IMR-90 (cell line): Measurements from ENCODE around the gene LRRC31. TPM values are rescaled to one million over a fixed set of nuclear protein-coding genes. Genes with fewer than 3 reads are reported as not detected.

Experiments used
- ATAC-seq: fragments of 200-7000 bp; cut with Tn5 transposase; 2 replicates; pipeline ENCODE4 v1.9.1; 2020; ENCODE audit warnings: low read depth, mild to moderate bottlenecking, moderate library complexity
- BruUV-seq: library from RNA; stranded (reverse); fragments of 400-500 nt; replicated peaks from 2 replicates; lab custom pipeline; 2021; lab: Mats Ljungman, UMichigan
- CTCF ChIA-PET: fragments of 300-600 bp; formaldehyde crosslinking; extraction: SDS; loops from one replicate; lab custom pipeline; 2021; ENCODE audit warnings: antibody characterized with exemption; lab: Yijun Ruan, JAX
- POLR2A ChIA-PET: fragments of 300-600 bp; sonication (Branson Sonifier 250); formaldehyde crosslinking; loops from one replicate; lab custom pipeline; 2022; ENCODE audit warnings: antibody characterized with exemption; ENCODE audit not compliant: unreplicated experiment; lab: Charles Lee
- DNase-seq: peaks from one replicate; pipeline ENCODE4 v3.0.0; 2013
- H2AFZ ChIP-seq: replicated peaks from 2 replicates; pipeline ENCODE3; 2013; ENCODE audit warnings: low read length, mild to moderate bottlenecking; ENCODE audit not compliant: poor library complexity
- H2AK5ac ChIP-seq: 2 replicates; pipeline ENCODE4 v1.6.1; 2013; ENCODE audit warnings: low read depth, low read length, inconsistent platforms
- H2AK9ac ChIP-seq: replicated peaks from 2 replicates; pipeline ENCODE3; 2013; ENCODE audit warnings: mild to moderate bottlenecking, low read depth, low read length, moderate library complexity; ENCODE audit not compliant: poor library complexity
- H2BK120ac ChIP-seq: 2 replicates; pipeline ENCODE4 v1.6.1; 2013; ENCODE audit warnings: low read depth, low read length, inconsistent platforms
- H2BK15ac ChIP-seq: 3 replicates; pipeline ENCODE4 v1.6.1; 2013; ENCODE audit warnings: low read depth, low read length, inconsistent platforms
- H2BK20ac ChIP-seq: 2 replicates; pipeline ENCODE4 v1.6.1; 2013; ENCODE audit warnings: low read depth, mild to moderate bottlenecking, inconsistent platforms, low read length, moderate library complexity
- H2BK5ac ChIP-seq: 2 replicates; pipeline ENCODE4 v1.6.1; 2013; ENCODE audit warnings: mild to moderate bottlenecking, low read depth, low read length, inconsistent platforms; ENCODE audit not compliant: poor library complexity, severe bottlenecking
- H3K14ac ChIP-seq: replicated peaks from 2 replicates; pipeline ENCODE4 v1.6.1; 2013; ENCODE audit warnings: low read depth, low read length, inconsistent platforms
- H3K18ac ChIP-seq: 2 replicates; pipeline ENCODE4 v1.6.1; 2013; ENCODE audit warnings: low read depth, low read length, control low read depth
- H3K23ac ChIP-seq: 2 replicates; pipeline ENCODE4 v1.6.1; 2013; ENCODE audit warnings: low read depth, low read length, inconsistent platforms
- H3K27ac ChIP-seq: 2 replicates; pipeline ENCODE4 v1.5.1; 2013; ENCODE audit warnings: mild to moderate bottlenecking, control low read depth, low read length; ENCODE audit not compliant: insufficient read depth
- H3K27me3 ChIP-seq: 2 replicates; pipeline ENCODE4 v1.6.1; 2013; ENCODE audit warnings: low read length; ENCODE audit not compliant: control insufficient read depth, insufficient read depth
- H3K36me3 ChIP-seq: 2 replicates; pipeline ENCODE4 v1.6.1; 2013; ENCODE audit warnings: low read length, mixed read lengths; ENCODE audit not compliant: control insufficient read depth, insufficient read depth
- H3K4ac ChIP-seq: 2 replicates; pipeline ENCODE4 v1.6.1; 2013; ENCODE audit warnings: low read depth, low read length, inconsistent platforms
- H3K4me1 ChIP-seq: 2 replicates; pipeline ENCODE4 v1.6.1; 2013; ENCODE audit warnings: low read length, mixed read lengths; ENCODE audit not compliant: control insufficient read depth, insufficient read depth
- H3K4me2 ChIP-seq: 2 replicates; pipeline ENCODE4 v1.6.1; 2013; ENCODE audit warnings: low read depth, mild to moderate bottlenecking, control low read depth, low read length, moderate library complexity
- H3K4me3 ChIP-seq: 2 replicates; pipeline ENCODE4 v1.5.1; 2013; ENCODE audit warnings: low read depth, mild to moderate bottlenecking, control low read depth, low read length, moderate library complexity; ENCODE audit not compliant: insufficient read depth
- H3K56ac ChIP-seq: 2 replicates; pipeline ENCODE4 v1.6.1; 2013; ENCODE audit warnings: low read length, inconsistent platforms; ENCODE audit not compliant: insufficient read depth; ENCODE audit errors: extremely low read depth
- H3K79me1 ChIP-seq, 2 experiments: 2 replicates each; pipeline ENCODE4 v1.6.1; 2013; ENCODE audit warnings: low read length in 2 of 2, inconsistent platforms in 1 of 2, low read depth in 1 of 2
- H3K9ac ChIP-seq: 2 replicates; pipeline ENCODE4 v1.6.1; 2013; ENCODE audit warnings: low read depth, low read length, control low read depth
- H3K9me1 ChIP-seq: 2 replicates; pipeline ENCODE4 v1.6.1; 2013; ENCODE audit warnings: low read length, inconsistent platforms; ENCODE audit not compliant: insufficient read depth
- H3K9me3 ChIP-seq: 2 replicates; pipeline ENCODE4 v1.6.1; 2013; ENCODE audit warnings: low read length; ENCODE audit not compliant: control insufficient read depth, insufficient read depth
- H4K20me1 ChIP-seq: 2 replicates; pipeline ENCODE4 v1.6.1; 2013; ENCODE audit warnings: low read length, inconsistent platforms; ENCODE audit not compliant: insufficient read depth
- H4K5ac ChIP-seq: 2 replicates; pipeline ENCODE4 v1.6.1; 2013; ENCODE audit warnings: mild to moderate bottlenecking, low read depth, low read length, control low read depth
- H4K8ac ChIP-seq, 2 experiments: 2 replicates each; pipeline ENCODE4 v1.6.1; 2013; ENCODE audit warnings: low read depth in 2 of 2, low read length in 2 of 2, control low read depth in 1 of 2, inconsistent platforms in 1 of 2
- H4K91ac ChIP-seq: 2 replicates; pipeline ENCODE4 v1.6.1; 2013; ENCODE audit warnings: low read depth, low read length, inconsistent platforms; ENCODE audit not compliant: insufficient read depth
- MAFK ChIP-seq: IDR thresholded peaks from 2 replicates; pipeline ENCODE4 v1.6.1; 2012; ENCODE audit warnings: low read depth, low read length, improper control_type of control experiment
- NFE2L2 ChIP-seq: fragments of 150-350 bp; IDR thresholded peaks from 2 replicates; pipeline ENCODE4 v1.6.1; 2016; ENCODE audit warnings: low read depth, mild to moderate bottlenecking, low read length
- RFX5 ChIP-seq: IDR thresholded peaks from 2 replicates; pipeline ENCODE4 v1.8.0; 2012; ENCODE audit warnings: low read depth, mild to moderate bottlenecking, low read length, moderate library complexity
- WGBS, 2 experiments: methylation state at CpG; one replicate each; pipeline versions ENCODE4 v1.1.5 to v1.1.7; 2013; ENCODE audit warnings: missing lambda C conversion rate in 2 of 2; ENCODE audit not compliant: insufficient read length in 1 of 2; ENCODE audit errors: extremely low coverage in 2 of 2; 5-methylcytosine and 5-hydroxymethylcytosine counted together
- dilution Hi-C: fragments of 300-500 bp; cut with HindIII; formaldehyde crosslinking; loops from one replicate; pipeline ENCODE4 v1.14.3; 2018; ENCODE audit warnings: low sequenced_read_pairs; ENCODE audit not compliant: unreplicated experiment
- in situ Hi-C: fragments of 300-500 bp; cut with MboI; formaldehyde crosslinking; loops from 3 replicates; pipeline ENCODE4 v1.14.3; 2019; ENCODE audit warnings: low sequenced_read_pairs, inconsistent platforms, mixed read lengths
- intact Hi-C: fragments of 100-400 bp; cut with micrococcal nuclease; formaldehyde crosslinking; loops from 2 replicates; pipeline ENCODE4 v1.10.0; 2022
- polyA plus RNA-seq, 3 experiments: library from polyadenylated mRNA; depleted of rRNA; stranded (reverse); fragments of >200 nt; gene quantifications; 2 replicates each; pipeline ENCODE4 v1.2.3, GENCODE V29; 2012; ENCODE audit warnings: low replicate concordance in 1 of 3
- total RNA-seq: library from RNA; depleted of rRNA; stranded (reverse); fragments of >200 nt; gene quantifications from 2 replicates; pipeline ENCODE4 v1.2.3, GENCODE V29; 2012

The LRRC31 gene
- total and polyA plus RNA-seq, 2 of the 4 experiments (the other 2 are of a cell fraction), result not detected

DNA sequence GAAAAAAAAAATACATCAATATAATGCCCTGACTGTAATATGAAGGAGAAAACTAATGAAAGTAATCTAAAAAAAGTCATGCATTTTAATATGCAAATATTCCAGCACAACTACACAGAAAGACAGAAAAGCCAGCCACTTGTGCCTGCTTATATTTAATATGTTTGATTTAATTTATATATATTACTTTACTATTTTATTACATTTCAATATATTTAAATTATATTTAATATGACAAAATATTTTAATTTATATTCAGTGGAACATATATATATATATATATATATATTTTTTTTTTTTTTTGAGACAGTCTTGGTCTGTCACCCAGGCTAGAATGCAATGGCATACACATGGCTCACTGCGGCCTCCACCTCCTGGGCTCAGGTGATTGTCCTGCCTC lies 27.5 kb upstream of the LRRC31 start:
- Histone ChIP-seq H3K4me2 (no peak overlapping the region), H4K8ac (no peak overlapping the region), H2BK20ac (no peak overlapping the region), H3K14ac (no peak overlapping the region), H3K9me1 (no peaks in the 10 kb centered on the region), H3K18ac (no peak overlapping the region), H2BK120ac (no peak overlapping the region), H4K20me1 (no peaks in the 10 kb centered on the region), H4K91ac (no peak overlapping the region), H3K4me3 (no peak overlapping the region), H3K27me3 (no peaks in the 10 kb centered on the region; the same call in 1 of the 2 replicates), H3K56ac (no peak overlapping the region), H3K79me1 (no peaks in the 10 kb centered on the region), H3K9me3 (peaks cover 5% of the 10 kb centered on the region; the same call in 1 of the 2 replicates), H2AK9ac (no peak overlapping the region), H3K27ac (no peak overlapping the region), H2AK5ac (no peak overlapping the region), H3K4ac (no peak overlapping the region), H3K36me3 (no peaks in the 10 kb centered on the region), H3K9ac (no peak overlapping the region), H2BK15ac (no peak overlapping the region), H2BK5ac (no peak overlapping the region), H2AFZ (no peak overlapping the region), H3K4me1 (no peaks in the 10 kb centered on the region), H3K23ac (no peak overlapping the region), H4K5ac (no peak overlapping the region)
- WGBS, 2 experiments, result 40% methylated on average over 1 of the region's 1 CpG; no CpG with 5 or more reads in 1 of the 2 experiments
- ChIA-PET POLR2A (no interaction called here), CTCF (no interaction called here)
- dilution Hi-C loops (no loop called here), intact Hi-C loops (no loop called here), in situ Hi-C loops (no loop called here)
- BruUV-seq, result no TSS peak
- DNase-seq, result no peak
- no peak for ATAC-seq
- TF ChIP-seq NFE2L2 (no peak), RFX5 (no peak), MAFK (no peak)
